Thyroid gland (tissue), 4 donors: ENCODE results near the gene EFCAB6.

ENCODE experiments used
- POLR2A ChIP-seq, 2 donors: fragments of 450-650 bp; IDR thresholded peaks; one replicate each; pipeline ENCODE4 v1.6.1; 2017; ENCODE audit warnings: antibody characterized with exemption in 2 of 2, mild to moderate bottlenecking in 2 of 2, moderate library complexity in 1 of 2
- TF ChIP-seq, protein P1 (sequence below), 6 experiments: fragments of 200-600 bp in 3 of 6; fragments of 450-650 bp in 3 of 6; sonication (generic) in 3 of 6; IDR thresholded peaks; one replicate each; pipeline ENCODE4 v1.5.1; 2016 to 2019; ENCODE audit warnings: antibody characterized with exemption in 6 of 6, mild to moderate bottlenecking in 2 of 6, inconsistent platforms in 1 of 6, moderate library complexity in 1 of 6

DNA sequence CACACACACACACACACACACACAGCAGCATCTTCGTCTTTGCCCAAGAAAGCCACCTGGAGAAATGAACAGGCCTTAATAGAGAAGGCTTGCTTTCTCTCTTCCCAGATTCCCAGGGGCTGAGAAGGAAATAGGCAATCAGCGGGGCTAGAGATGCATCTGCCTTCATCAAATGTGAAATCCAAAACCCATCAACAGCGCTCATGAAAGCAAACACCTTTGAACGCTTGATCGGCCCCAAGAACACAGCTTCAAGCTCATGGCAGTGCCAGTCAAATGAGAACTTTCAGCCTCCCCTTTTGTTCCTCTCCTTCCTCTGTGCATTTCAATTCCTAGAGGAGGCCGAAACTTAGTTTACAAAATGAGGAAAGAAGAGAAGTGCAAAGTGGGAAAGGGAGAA, 122.7 kb downstream of the EFCAB6 start:
- no peak for TF ChIP-seq POLR2A (IDR thresholded peaks at IDR 0.05)
- TF ChIP-seq, protein P1, sequence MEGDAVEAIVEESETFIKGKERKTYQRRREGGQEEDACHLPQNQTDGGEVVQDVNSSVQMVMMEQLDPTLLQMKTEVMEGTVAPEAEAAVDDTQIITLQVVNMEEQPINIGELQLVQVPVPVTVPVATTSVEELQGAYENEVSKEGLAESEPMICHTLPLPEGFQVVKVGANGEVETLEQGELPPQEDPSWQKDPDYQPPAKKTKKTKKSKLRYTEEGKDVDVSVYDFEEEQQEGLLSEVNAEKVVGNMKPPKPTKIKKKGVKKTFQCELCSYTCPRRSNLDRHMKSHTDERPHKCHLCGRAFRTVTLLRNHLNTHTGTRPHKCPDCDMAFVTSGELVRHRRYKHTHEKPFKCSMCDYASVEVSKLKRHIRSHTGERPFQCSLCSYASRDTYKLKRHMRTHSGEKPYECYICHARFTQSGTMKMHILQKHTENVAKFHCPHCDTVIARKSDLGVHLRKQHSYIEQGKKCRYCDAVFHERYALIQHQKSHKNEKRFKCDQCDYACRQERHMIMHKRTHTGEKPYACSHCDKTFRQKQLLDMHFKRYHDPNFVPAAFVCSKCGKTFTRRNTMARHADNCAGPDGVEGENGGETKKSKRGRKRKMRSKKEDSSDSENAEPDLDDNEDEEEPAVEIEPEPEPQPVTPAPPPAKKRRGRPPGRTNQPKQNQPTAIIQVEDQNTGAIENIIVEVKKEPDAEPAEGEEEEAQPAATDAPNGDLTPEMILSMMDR (IDR thresholded peaks at IDR 0.05), result no peak
